Measurements from ENCODE around the gene OPCML.

DNA sequence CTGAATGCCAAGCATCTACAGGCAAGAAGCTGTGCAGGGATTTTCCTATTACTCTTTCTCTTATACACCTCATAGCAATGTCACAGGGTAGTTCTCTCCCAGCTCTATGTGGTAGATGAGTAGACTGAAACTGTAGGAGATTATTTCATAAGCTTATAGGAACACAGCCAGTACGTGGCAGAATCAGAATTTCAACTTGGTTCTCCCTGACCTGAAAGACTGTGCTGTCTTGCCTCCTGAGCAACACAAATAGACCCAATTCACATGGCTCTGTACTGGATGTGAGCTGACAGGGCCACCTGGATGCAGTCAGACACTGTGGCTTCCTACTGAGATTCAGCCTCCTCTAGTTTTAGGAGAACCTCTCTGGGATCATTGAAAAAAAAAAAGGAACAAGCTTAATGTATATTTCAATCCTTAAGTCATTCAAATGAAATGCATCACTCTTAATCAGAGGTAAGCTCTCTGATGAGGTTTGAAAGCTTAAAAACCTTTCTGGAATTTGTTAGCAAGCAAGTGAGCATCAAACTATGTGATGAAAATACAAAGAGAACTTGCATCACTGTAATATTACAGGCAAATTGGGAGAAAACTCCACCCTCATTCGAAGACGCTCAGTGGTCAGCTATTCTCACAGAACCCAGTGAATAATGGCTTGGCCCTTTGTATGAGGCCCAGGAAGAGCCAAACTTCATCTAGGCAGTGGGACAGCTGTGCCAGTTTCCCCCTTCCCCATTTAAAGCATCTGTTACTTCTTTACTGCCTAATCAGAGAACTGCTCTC, 1122.5 kb downstream of the OPCML start:
- no peak for TF ChIP-seq ARNTL (CRISPR knock-in tag; IDR thresholded peaks at IDR 0.05; ENCODE audit: borderline replicate concordance, low read depth)
- TF ChIP-seq, protein P1, sequence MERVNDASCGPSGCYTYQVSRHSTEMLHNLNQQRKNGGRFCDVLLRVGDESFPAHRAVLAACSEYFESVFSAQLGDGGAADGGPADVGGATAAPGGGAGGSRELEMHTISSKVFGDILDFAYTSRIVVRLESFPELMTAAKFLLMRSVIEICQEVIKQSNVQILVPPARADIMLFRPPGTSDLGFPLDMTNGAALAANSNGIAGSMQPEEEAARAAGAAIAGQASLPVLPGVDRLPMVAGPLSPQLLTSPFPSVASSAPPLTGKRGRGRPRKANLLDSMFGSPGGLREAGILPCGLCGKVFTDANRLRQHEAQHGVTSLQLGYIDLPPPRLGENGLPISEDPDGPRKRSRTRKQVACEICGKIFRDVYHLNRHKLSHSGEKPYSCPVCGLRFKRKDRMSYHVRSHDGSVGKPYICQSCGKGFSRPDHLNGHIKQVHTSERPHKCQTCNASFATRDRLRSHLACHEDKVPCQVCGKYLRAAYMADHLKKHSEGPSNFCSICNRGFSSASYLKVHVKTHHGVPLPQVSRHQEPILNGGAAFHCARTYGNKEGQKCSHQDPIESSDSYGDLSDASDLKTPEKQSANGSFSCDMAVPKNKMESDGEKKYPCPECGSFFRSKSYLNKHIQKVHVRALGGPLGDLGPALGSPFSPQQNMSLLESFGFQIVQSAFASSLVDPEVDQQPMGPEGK (CRISPR knock-in tag; IDR thresholded peaks at IDR 0.05; ENCODE audit: borderline replicate concordance), result no peak
- TF ChIP-seq, protein P2, sequence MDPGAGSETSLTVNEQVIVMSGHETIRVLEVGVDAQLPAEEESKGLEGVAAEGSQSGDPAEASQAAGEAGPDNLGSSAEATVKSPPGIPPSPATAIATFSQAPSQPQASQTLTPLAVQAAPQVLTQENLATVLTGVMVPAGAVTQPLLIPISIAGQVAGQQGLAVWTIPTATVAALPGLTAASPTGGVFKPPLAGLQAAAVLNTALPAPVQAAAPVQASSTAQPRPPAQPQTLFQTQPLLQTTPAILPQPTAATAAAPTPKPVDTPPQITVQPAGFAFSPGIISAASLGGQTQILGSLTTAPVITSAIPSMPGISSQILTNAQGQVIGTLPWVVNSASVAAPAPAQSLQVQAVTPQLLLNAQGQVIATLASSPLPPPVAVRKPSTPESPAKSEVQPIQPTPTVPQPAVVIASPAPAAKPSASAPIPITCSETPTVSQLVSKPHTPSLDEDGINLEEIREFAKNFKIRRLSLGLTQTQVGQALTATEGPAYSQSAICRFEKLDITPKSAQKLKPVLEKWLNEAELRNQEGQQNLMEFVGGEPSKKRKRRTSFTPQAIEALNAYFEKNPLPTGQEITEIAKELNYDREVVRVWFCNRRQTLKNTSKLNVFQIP (CRISPR knock-in tag; IDR thresholded peaks at IDR 0.05; ENCODE audit: borderline replicate concordance, low read depth), result no peak
- no peak for TF ChIP-seq ZFP30 (CRISPR knock-in tag; IDR thresholded peaks at IDR 0.05)
- TF ChIP-seq ZFP3 (CRISPR knock-in tag; IDR thresholded peaks at IDR 0.05), result no peak

All from SK-N-SH treated with all-trans-retinoic acid at 6 μM for 48 hours (cell line).